GM13976 (cell line): ENCODE results near the gene NRG3.

Source experiments
- DNase-seq: peaks from one replicate; pipeline ENCODE4 v3.0.0; 2012; ENCODE audit warnings: low spot score
- in situ Hi-C: fragments of 300-500 bp; cut with MboI; formaldehyde crosslinking; loops from one replicate; pipeline ENCODE4 v1.12.0; 2022; ENCODE audit warnings: low sequenced_read_pairs, mixed read lengths, inconsistent platforms; ENCODE audit not compliant: unreplicated experiment
- TF ChIP-seq, protein P1 (sequence below): IDR thresholded peaks from 2 replicates; pipeline ENCODE4 v1.5.1; 2012; ENCODE audit warnings: borderline replicate concordance, mild to moderate bottlenecking; ENCODE audit not compliant: insufficient read depth; ENCODE audit errors: extremely low read depth, missing control alignments, control extremely low read depth

The NRG3 gene

GRCh38 chr10:82440775-82441174, 565.8 kb downstream of the NRG3 start:
- TF ChIP-seq, protein P1, sequence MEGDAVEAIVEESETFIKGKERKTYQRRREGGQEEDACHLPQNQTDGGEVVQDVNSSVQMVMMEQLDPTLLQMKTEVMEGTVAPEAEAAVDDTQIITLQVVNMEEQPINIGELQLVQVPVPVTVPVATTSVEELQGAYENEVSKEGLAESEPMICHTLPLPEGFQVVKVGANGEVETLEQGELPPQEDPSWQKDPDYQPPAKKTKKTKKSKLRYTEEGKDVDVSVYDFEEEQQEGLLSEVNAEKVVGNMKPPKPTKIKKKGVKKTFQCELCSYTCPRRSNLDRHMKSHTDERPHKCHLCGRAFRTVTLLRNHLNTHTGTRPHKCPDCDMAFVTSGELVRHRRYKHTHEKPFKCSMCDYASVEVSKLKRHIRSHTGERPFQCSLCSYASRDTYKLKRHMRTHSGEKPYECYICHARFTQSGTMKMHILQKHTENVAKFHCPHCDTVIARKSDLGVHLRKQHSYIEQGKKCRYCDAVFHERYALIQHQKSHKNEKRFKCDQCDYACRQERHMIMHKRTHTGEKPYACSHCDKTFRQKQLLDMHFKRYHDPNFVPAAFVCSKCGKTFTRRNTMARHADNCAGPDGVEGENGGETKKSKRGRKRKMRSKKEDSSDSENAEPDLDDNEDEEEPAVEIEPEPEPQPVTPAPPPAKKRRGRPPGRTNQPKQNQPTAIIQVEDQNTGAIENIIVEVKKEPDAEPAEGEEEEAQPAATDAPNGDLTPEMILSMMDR, result no peak
- in situ Hi-C loops, result no loop called here
- no peak for DNase-seq

- TF ChIP-seq, protein P1, result no peak
- in situ Hi-C loops, result no loop called here
- no peak for DNase-seq
Observed at GRCh38 chr10:82452046-82452445, 577.1 kb downstream of the NRG3 start.

- no peak for DNase-seq
- TF ChIP-seq, protein P1, result no peak
Observed at GRCh38 chr10:82452676-82453075, 577.7 kb downstream of the NRG3 start.

GRCh38 chr10:82453678-82454293, 578.8 kb downstream of the NRG3 start:
- DNase-seq, result no peak
- in situ Hi-C loops, result no loop called here
- TF ChIP-seq, protein P1, result no peak

More at GRCh38 chr10:82452676-82453075, 577.7 kb downstream of the NRG3 start:
- in situ Hi-C loops, result no loop called here

- in situ Hi-C loops, result no loop called here
- TF ChIP-seq, protein P1, result no peak
- no peak for DNase-seq
Observed at GRCh38 chr10:82462910-82463551, 588.0 kb downstream of the NRG3 start.

- DNase-seq, result no peak
- TF ChIP-seq, protein P1, result no peak
- in situ Hi-C loops, result no loop called here
Observed at GRCh38 chr10:82463614-82464013, 588.6 kb downstream of the NRG3 start.
